ENCODE measurements around the gene NKD1.

DNA sequence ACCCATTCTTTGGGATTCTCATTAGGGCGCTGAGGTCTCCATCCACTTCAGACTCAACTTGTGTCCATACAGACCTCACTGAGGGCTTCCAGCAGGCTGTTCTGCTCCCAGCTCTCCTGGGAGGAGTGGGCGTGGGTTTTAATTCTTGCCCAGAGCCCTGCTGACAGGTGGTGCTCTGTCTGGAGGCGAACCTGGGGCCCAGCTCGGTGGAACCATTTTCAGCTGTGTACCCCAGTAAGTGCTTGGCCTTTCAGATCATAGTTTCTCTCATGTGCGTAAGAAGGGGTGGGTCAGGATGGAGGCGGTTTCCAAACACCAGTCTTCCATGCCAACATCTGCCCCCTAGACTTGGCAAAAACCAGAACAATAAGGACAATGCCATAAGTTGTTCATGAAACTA lies 21.4 kb upstream of the NKD1 start:
- TF ChIP-seq FOXK2 (IDR thresholded peaks at IDR 0.05) (no peak), FOXM1 (IDR thresholded peaks at IDR 0.05; ENCODE audit: borderline replicate concordance) (no peak), ARNT (IDR thresholded peaks at IDR 0.05) (no peak), TARDBP (IDR thresholded peaks at IDR 0.05) (no peak), ELF4 (IDR thresholded peaks at IDR 0.05) (no peak), FOXA1 (IDR thresholded peaks at IDR 0.05) (no peak), SUZ12 (IDR thresholded peaks at IDR 0.05) (no peak), BHLHE40 (IDR thresholded peaks at IDR 0.05; ENCODE audit: borderline replicate concordance) (no peak), CTBP1 (IDR thresholded peaks at IDR 0.05; ENCODE audit: borderline replicate concordance) (no peak), LEF1 (IDR thresholded peaks at IDR 0.05; ENCODE audit: borderline replicate concordance) (no peak), NFRKB (IDR thresholded peaks at IDR 0.05) (no peak), HDGF (IDR thresholded peaks at IDR 0.05; ENCODE audit: borderline replicate concordance) (no peak), SP1 (IDR thresholded peaks at IDR 0.05) (no peak)
- TF ChIP-seq, protein P1, sequence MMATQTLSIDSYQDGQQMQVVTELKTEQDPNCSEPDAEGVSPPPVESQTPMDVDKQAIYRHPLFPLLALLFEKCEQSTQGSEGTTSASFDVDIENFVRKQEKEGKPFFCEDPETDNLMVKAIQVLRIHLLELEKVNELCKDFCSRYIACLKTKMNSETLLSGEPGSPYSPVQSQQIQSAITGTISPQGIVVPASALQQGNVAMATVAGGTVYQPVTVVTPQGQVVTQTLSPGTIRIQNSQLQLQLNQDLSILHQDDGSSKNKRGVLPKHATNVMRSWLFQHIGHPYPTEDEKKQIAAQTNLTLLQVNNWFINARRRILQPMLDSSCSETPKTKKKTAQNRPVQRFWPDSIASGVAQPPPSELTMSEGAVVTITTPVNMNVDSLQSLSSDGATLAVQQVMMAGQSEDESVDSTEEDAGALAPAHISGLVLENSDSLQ (IDR thresholded peaks at IDR 0.05) = no peak
